ENCODE results near the gene SPAG4. TPM values are rescaled to one million over a fixed set of nuclear protein-coding genes. Genes with fewer than 3 reads are reported as not detected.

The SPAG4 gene
- total RNA-seq, 1 donor from 2014 or later = 35.3 TPM

GRCh38 chr20:35661053-35661452, 45.4 kb downstream of the SPAG4 start:
- H3K36me3 ChIP-seq = no peaks in the 10 kb centered on the region
- H3K9me3 ChIP-seq = no peaks in the 10 kb centered on the region
- no peak for DNase-seq (ENCODE audit: low spot score in 2 of 2)
- H3K27me3 ChIP-seq = no peaks in the 10 kb centered on the region
- peak overlapping the region in 1 of 2 donors; percentile 97 for H3K27ac ChIP-seq
- peak overlapping the region in 1 of 2 donors; percentile 91 for H3K4me3 ChIP-seq
- H3K4me1 ChIP-seq = peaks cover 2 to 33% of the 10 kb centered on the region in 2 donors
- TF ChIP-seq CTCF (IDR thresholded peaks at IDR 0.05) = no peak
- intact Hi-C loops (cut with DNase I) = loop anchor here (5.0 kb wide), 1 partner anchor 59 kb away; no protein-coding TSS in a partner anchor

- intact Hi-C loops (cut with DNase I) = loop anchor here (5.0 kb wide), 1 partner anchor 60 kb away; no protein-coding TSS in a partner anchor
- Histone ChIP-seq H3K4me3 (peak overlapping the region; percentile 91 to 96), H3K9me3 (no peaks in the 10 kb centered on the region)
Measured at GRCh38 chr20:35661908-35662307, 46.3 kb downstream of the SPAG4 start.

GRCh38 chr20:35662551-35662950, 46.9 kb downstream of the SPAG4 start:
- no peaks in the 10 kb centered on the region for H3K9me3 ChIP-seq
- no peak for DNase-seq (ENCODE audit: low spot score in 2 of 2)
- H3K4me3 ChIP-seq = peak overlapping the region; percentile 91 to 96
- H3K4me1 ChIP-seq = peaks cover 2 to 29% of the 10 kb centered on the region in 2 donors
- H3K36me3 ChIP-seq = no peaks in the 10 kb centered on the region
- intact Hi-C loops (cut with DNase I) = loop anchor here (5.0 kb wide), 1 partner anchor 60 kb away; no protein-coding TSS in a partner anchor
- peak overlapping the region; percentile 20 to 97 for H3K27ac ChIP-seq
- H3K27me3 ChIP-seq = no peaks in the 10 kb centered on the region
- no peak for TF ChIP-seq CTCF (IDR thresholded peaks at IDR 0.05)

More at GRCh38 chr20:35661908-35662307, 46.3 kb downstream of the SPAG4 start:
- no peaks in the 10 kb centered on the region for H3K36me3 ChIP-seq
- H3K4me1 ChIP-seq = peaks cover 2 to 31% of the 10 kb centered on the region in 2 donors
- H3K27me3 ChIP-seq = no peaks in the 10 kb centered on the region
- TF ChIP-seq CTCF (IDR thresholded peaks at IDR 0.05) = no peak
- DNase-seq (ENCODE audit: low spot score in 2 of 2) = no peak
- H3K27ac ChIP-seq = peak overlapping the region; percentile 20 to 97

- Histone ChIP-seq H3K27ac (peak overlapping the region; percentile 97 to 98), H3K4me1 (peaks cover 2 to 25% of the 10 kb centered on the region in 2 donors)
- TF ChIP-seq CTCF (IDR thresholded peaks at IDR 0.05) = no peak
Measured at GRCh38 chr20:35663516-35664465, 48.2 kb downstream of the SPAG4 start.

GRCh38 chr20:35664466-35665206, 49.0 kb downstream of the SPAG4 start, which contains the start of the genes CPNE1 and RBM12:
CPNE1 (minus strand) TSS chr20:35664900; CDS start chr20:35632923, 31,977 bp downstream.
RBM12 (minus strand) TSS chr20:35664900; CDS start chr20:35655322, 9,578 bp downstream.
- Histone ChIP-seq H3K36me3 (peaks cover 8 to 14% of the 10 kb centered on the region in 2 donors), H3K9me3 (no peaks in the 10 kb centered on the region), H3K4me1 (peaks cover 2 to 24% of the 10 kb centered on the region in 2 donors), H3K27ac (peak within 1 kb of the TSS; percentile 97 to 98), H3K4me3 (peak within 1 kb of the TSS; percentile 91 to 96), H3K27me3 (no peaks in the 10 kb centered on the region)
- intact Hi-C loops (cut with DNase I) = loop anchor here (1.0 to 5.0 kb wide), 5 partner anchors 34 to 122 kb away; partner anchors contain the start of genes ERGIC3, NFS1, RBM39 and ROMO1
- peak in 2 of 3 experiments; percentile 7 to 14 for TF ChIP-seq CTCF (IDR thresholded peaks at IDR 0.05)
- peak; percentile 61 to 95 for DNase-seq (ENCODE audit: low spot score in 2 of 2)

More at GRCh38 chr20:35663516-35664465, 48.2 kb downstream of the SPAG4 start:
- H3K9me3 ChIP-seq = no peaks in the 10 kb centered on the region
- H3K36me3 ChIP-seq = peaks cover 0 to 6% of the 10 kb centered on the region in 2 donors
- no peaks in the 10 kb centered on the region for H3K27me3 ChIP-seq
- intact Hi-C loops (cut with DNase I) = loop anchor here (1.0 to 5.0 kb wide), 5 partner anchors 35 to 121 kb away; partner anchors contain the start of genes ERGIC3, NFS1, RBM39 and ROMO1
- peak; percentile 17 to 68 for DNase-seq (ENCODE audit: low spot score in 2 of 2)
- peak overlapping the region; percentile 91 to 96 for H3K4me3 ChIP-seq
